ENCODE data around the gene POC1A. TPM values are rescaled to one million over a fixed set of nuclear protein-coding genes. Genes with fewer than 3 reads are reported as not detected.

Gene POC1A
- total and polyA plus RNA-seq, 10 of the 15 experiments (the other 5 are each of a cell fraction or from before 2014, with no cell fraction given) = 8.5 to 49.8 (median 23.5) TPM

GRCh38 chr3:52086976-52087663 lies 67.1 kb downstream of the POC1A start:
- peak overlapping the region; percentile 14; the same call in 1 of the 2 replicates for H3K9ac ChIP-seq (ENCODE audit: control insufficient read depth, insufficient read depth, low read length)
- H3K4me1 ChIP-seq (ENCODE audit: control insufficient read depth, insufficient read depth, low read length) = peaks cover 25% of the 10 kb centered on the region
- RAD21 ChIA-PET (ENCODE audit: unreplicated experiment) = interaction anchor here (0.9 to 3.1 kb wide), 3 partner anchors 33 to 86 kb away, joined by 4 to 18 read pairs (median 4); no protein-coding TSS in a partner anchor
- H3K9me3 ChIP-seq (replicated peaks; ENCODE audit: control insufficient read depth, insufficient read depth, low read length) = no peaks in the 10 kb centered on the region
- ATAC-seq = peak; percentile 22
- BruUV-seq (replicated peaks) = no TSS peak
- H3K27me3 ChIP-seq (replicated peaks in 1 of 2; ENCODE audit: control insufficient read depth in 2 of 2, insufficient read depth in 2 of 2, low read length in 1 of 2) = no peaks in the 10 kb centered on the region
- peak; percentile 31 for FAIRE-seq
- peak overlapping the region; percentile 58 for H3K27ac ChIP-seq (ENCODE audit: control insufficient read depth, insufficient read depth)
- no peaks in the 10 kb centered on the region for H3K79me2 ChIP-seq (ENCODE audit: control insufficient read depth, insufficient read depth, low read length)
- intact Hi-C loops (cut with micrococcal nuclease; ENCODE audit: unreplicated experiment) = no loop called here
- H3K4me3 ChIP-seq = no peak overlapping the region
- WGBS (ENCODE audit: insufficient coverage, insufficient replicate concordance, low lambda C conversion rate, missing lambda C conversion rate) = 89% methylated on average over 8 of the region's 8 CpGs
- no peak for DNase-seq (ENCODE audit: low read depth, low spot score)
- SMC1A ChIA-PET (ENCODE audit: uncharacterized antibody, unreplicated experiment) = interaction anchor here (0.7 to 1.5 kb wide), 5 partner anchors 25 to 84 kb away, joined by 3 to 6 read pairs (median 3); no protein-coding TSS in a partner anchor
- POLR2A ChIA-PET = interaction anchor here (0.6 to 1.6 kb wide), 4 partner anchors 30 to 82 kb away, joined by 3 to 6 read pairs (median 4); no protein-coding TSS in a partner anchor
- no peaks in the 10 kb centered on the region for H4K20me1 ChIP-seq (ENCODE audit: control insufficient read depth, insufficient read depth)
- no peak overlapping the region; the same call in none of the 2 replicates for H2AFZ ChIP-seq (ENCODE audit: control insufficient read depth, low read depth, low read length)
- in situ Hi-C loops (cut with MboI) = no loop called here
- H3K4me2 ChIP-seq (ENCODE audit: control insufficient read depth, insufficient read depth) = 0 out of 2 replicates have a peak overlapping the region, but pooled peaks have one; percentile 12
- CTCF ChIA-PET = interaction anchor here (0.6 to 2.9 kb wide), 6 partner anchors 9 to 84 kb away, joined by 3 to 10 read pairs (median 4); no protein-coding TSS in a partner anchor
- H3K36me3 ChIP-seq (ENCODE audit: control insufficient read depth in 2 of 2, insufficient read depth in 2 of 2, low read length in 1 of 2) = peaks cover 0 to 1% of the 10 kb centered on the region in 2 experiments; a peak in 2 of 4 replicates
- TF ChIP-seq, protein P1, sequence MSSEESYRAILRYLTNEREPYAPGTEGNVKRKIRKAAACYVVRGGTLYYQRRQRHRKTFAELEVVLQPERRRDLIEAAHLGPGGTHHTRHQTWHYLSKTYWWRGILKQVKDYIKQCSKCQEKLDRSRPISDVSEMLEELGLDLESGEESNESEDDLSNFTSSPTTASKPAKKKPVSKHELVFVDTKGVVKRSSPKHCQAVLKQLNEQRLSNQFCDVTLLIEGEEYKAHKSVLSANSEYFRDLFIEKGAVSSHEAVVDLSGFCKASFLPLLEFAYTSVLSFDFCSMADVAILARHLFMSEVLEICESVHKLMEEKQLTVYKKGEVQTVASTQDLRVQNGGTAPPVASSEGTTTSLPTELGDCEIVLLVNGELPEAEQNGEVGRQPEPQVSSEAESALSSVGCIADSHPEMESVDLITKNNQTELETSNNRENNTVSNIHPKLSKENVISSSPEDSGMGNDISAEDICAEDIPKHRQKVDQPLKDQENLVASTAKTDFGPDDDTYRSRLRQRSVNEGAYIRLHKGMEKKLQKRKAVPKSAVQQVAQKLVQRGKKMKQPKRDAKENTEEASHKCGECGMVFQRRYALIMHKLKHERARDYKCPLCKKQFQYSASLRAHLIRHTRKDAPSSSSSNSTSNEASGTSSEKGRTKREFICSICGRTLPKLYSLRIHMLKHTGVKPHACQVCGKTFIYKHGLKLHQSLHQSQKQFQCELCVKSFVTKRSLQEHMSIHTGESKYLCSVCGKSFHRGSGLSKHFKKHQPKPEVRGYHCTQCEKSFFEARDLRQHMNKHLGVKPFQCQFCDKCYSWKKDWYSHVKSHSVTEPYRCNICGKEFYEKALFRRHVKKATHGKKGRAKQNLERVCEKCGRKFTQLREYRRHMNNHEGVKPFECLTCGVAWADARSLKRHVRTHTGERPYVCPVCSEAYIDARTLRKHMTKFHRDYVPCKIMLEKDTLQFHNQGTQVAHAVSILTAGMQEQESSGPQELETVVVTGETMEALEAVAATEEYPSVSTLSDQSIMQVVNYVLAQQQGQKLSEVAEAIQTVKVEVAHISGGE (CRISPR knock-in tag; IDR thresholded peaks at IDR 0.05) = no peak
- TF ChIP-seq SPI1 (IDR thresholded peaks at IDR 0.05; ENCODE audit: borderline replicate concordance, insufficient read depth, low read depth, low read length) (peak; percentile 55; the same call in 1 of the 2 replicates), CBFB (IDR thresholded peaks at IDR 0.05; ENCODE audit: low read depth) (no peak), ZNF687 (IDR thresholded peaks at IDR 0.05) (0 out of 2 replicates have a peak, but pooled peaks have one; percentile 9), SMARCA5 (IDR thresholded peaks at IDR 0.05) (no peak), RB1 (IDR thresholded peaks at IDR 0.05; ENCODE audit: borderline replicate concordance) (no peak), RUNX3 (IDR thresholded peaks at IDR 0.05; ENCODE audit: low read length) (peak; percentile 32; the same call in 1 of the 2 replicates), TAF1 (IDR thresholded peaks at IDR 0.05; ENCODE audit: borderline replicate concordance, low read depth, low read length) (0 out of 2 replicates have a peak, but pooled peaks have one; percentile 20), ETV6 (conservative IDR thresholded peaks at IDR 0.05 in 1 of 2, IDR thresholded peaks at IDR 0.05 in 1 of 2; ENCODE audit: borderline replicate concordance in 1 of 2, low read depth in 1 of 2) (peak in 1 of 2 experiments; percentile 61; a peak in 1 of 4 replicates), SP1 (IDR thresholded peaks at IDR 0.05; ENCODE audit: low read depth, low read length) (no peak), EED (IDR thresholded peaks at IDR 0.05; ENCODE audit: low read depth) (peak; percentile 54; the same call in 1 of the 2 replicates)

Measured in GM12878 (cell line).